Stimulated activated CD4-positive, alpha-beta T cell treated with anti-CD3 and anti-CD28 coated beads, TNF-alpha, amount 100 ng/mL, for 48 hours (primary cell): Measurements from ENCODE around the gene CAPN13.

Source experiments
- DNase-seq, 3 donors: peaks; one replicate each; pipeline ENCODE4 v3.0.0-alpha.2; 2020; ENCODE audit warnings: low read depth in 3 of 3

CAPN13 gene

GRCh38 chr2:30807249-30807648 lies at the start of gene CAPN13:
TSS of gene CAPN13 (minus strand) at chr2:30807446. CDS start at chr2:30787325, 20,121 bp downstream.
- DNase-seq: no peak

- no peak for DNase-seq
Measured at GRCh38 chr2:30847841-30848240, 40.6 kb upstream of the CAPN13 start.

GRCh38 chr2:30847329-30847728 lies 40.1 kb upstream of the CAPN13 start:
- DNase-seq: no peak

- DNase-seq: no peak
Measured at GRCh38 chr2:30828586-30828985, 21.3 kb upstream of the CAPN13 start.

GRCh38 chr2:30826916-30827315 lies 19.7 kb upstream of the CAPN13 start:
- DNase-seq: no peak

- no peak for DNase-seq
Measured at GRCh38 chr2:30826481-30826880, 19.2 kb upstream of the CAPN13 start.

GRCh38 chr2:30823452-30823851 lies 16.2 kb upstream of the CAPN13 start:
- no peak for DNase-seq

GRCh38 chr2:30821960-30822359 lies 14.7 kb upstream of the CAPN13 start:
- no peak for DNase-seq

GRCh38 chr2:30820381-30821055 lies 13.3 kb upstream of the CAPN13 start:
- no peak for DNase-seq

- no peak for DNase-seq
Measured at GRCh38 chr2:30809938-30810337, 2.7 kb upstream of the CAPN13 start.

- no peak for DNase-seq
Measured at GRCh38 chr2:30808695-30809094, 1.4 kb upstream of the CAPN13 start.

- DNase-seq: no peak
Measured at GRCh38 chr2:30803281-30803680, 4.0 kb downstream of the CAPN13 start.

- no peak for DNase-seq
Measured at GRCh38 chr2:30802611-30803010, 4.6 kb downstream of the CAPN13 start.

GRCh38 chr2:30801821-30802455 lies 5.3 kb downstream of the CAPN13 start:
- no peak for DNase-seq

- no peak for DNase-seq
Measured at GRCh38 chr2:30800159-30800558, 7.1 kb downstream of the CAPN13 start.

GRCh38 chr2:30799366-30799765 lies 7.9 kb downstream of the CAPN13 start:
- DNase-seq: no peak

- no peak for DNase-seq
Measured at GRCh38 chr2:30798536-30798991, 8.7 kb downstream of the CAPN13 start.

GRCh38 chr2:30797381-30798015 lies 9.7 kb downstream of the CAPN13 start:
- DNase-seq: no peak

- DNase-seq: no peak
Measured at GRCh38 chr2:30796699-30797098, 10.5 kb downstream of the CAPN13 start.

- no peak for DNase-seq
Measured at GRCh38 chr2:30792521-30792920, 14.7 kb downstream of the CAPN13 start.

- DNase-seq: no peak
Measured at GRCh38 chr2:30790879-30791278, 16.4 kb downstream of the CAPN13 start.

GRCh38 chr2:30789670-30790210 lies 17.5 kb downstream of the CAPN13 start:
- no peak for DNase-seq
